ENCODE data around the gene MTX1.

- TF ChIP-seq POLR2A (IDR thresholded peaks at IDR 0.05) (no peak), CTCF (IDR thresholded peaks at IDR 0.05) (no peak), EP300 (IDR thresholded peaks at IDR 0.05) (no peak)
Measured at GRCh38 chr1:155177192-155177917, 31.1 kb upstream of the MTX1 start.

All from ovary (tissue), 3 donors.